Activated CD8-positive, alpha-beta memory T cell treated with anti-CD3 and anti-CD28 coated beads, Interleukin-2, amount 50 U/mL, for 1 hour (primary cell): ENCODE results near the gene WIPF3.
"Not testable (repeated sequence)": the region's sequence is repeated elsewhere in the genome, so short reads cannot be mapped to it uniquely, and the experiment has no call there.

ENCODE experiments used
- DNase-seq: peaks from one replicate; pipeline ENCODE4 v3.0.0-alpha.2; 2020; ENCODE audit errors: extremely low read depth

Gene WIPF3

DNA sequence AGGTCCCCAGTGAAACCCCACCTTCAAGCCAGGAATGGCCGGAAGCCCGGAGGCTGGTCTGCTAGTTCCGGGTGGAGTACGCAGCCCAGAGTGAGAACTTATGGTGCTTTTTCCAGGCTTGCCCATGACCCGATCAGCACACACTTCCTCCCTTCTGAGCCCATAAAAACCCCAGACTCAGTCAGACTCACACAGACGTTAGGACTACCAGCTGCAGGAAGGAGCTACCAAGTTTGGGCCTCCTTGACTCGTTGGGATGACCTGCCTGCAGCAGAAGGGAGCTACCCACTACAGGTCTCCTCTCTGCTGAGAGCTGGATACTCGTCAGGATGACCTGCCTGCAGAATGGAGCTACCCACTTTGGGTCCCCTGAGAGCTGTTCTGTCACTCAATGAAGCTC lies 144.2 kb downstream of the WIPF3 start:
- no peak for DNase-seq

- no peak for DNase-seq
Measured at GRCh38 chr7:29951206-29951605, 144.9 kb downstream of the WIPF3 start.

DNA sequence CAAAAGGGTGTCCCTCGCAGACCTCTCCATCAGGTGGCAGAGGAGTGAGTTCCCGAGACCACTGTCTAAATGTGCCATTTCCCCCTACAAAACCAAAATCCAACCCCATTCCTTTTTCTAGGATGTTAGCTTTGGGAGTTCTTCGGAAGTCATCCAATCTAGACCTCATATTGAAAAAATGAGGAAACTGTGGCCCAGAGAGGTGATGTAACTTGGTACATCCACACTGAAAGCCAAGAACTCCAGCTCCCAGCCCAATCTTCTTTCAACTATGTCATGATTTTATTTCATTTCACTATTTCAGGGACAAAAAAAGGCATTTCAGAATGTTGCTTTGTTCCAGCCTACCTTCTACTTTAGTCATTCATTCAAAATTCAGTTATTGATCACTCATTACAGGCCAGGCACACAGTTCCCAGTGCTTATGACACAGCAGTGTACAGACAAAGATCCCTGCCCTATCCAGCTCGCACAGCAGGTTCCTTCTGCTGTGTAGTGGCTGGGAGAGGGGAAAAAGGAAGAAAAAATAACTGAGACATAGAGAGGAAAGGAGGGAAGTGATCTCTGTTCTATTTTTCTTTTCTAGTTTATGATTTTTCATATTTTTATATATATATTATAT lies 147.5 kb downstream of the WIPF3 start:
- no peak for DNase-seq

GRCh38 chr7:29955075-29955792 lies 148.9 kb downstream of the WIPF3 start:
- no peak for DNase-seq

- DNase-seq, result no peak
Measured at GRCh38 chr7:29955799-29956486, 149.6 kb downstream of the WIPF3 start.

GRCh38 chr7:29956487-29956836 lies 150.2 kb downstream of the WIPF3 start:
- DNase-seq, result no peak

GRCh38 chr7:29957521-29958310 lies 151.4 kb downstream of the WIPF3 start:
- DNase-seq, result no peak

DNA sequence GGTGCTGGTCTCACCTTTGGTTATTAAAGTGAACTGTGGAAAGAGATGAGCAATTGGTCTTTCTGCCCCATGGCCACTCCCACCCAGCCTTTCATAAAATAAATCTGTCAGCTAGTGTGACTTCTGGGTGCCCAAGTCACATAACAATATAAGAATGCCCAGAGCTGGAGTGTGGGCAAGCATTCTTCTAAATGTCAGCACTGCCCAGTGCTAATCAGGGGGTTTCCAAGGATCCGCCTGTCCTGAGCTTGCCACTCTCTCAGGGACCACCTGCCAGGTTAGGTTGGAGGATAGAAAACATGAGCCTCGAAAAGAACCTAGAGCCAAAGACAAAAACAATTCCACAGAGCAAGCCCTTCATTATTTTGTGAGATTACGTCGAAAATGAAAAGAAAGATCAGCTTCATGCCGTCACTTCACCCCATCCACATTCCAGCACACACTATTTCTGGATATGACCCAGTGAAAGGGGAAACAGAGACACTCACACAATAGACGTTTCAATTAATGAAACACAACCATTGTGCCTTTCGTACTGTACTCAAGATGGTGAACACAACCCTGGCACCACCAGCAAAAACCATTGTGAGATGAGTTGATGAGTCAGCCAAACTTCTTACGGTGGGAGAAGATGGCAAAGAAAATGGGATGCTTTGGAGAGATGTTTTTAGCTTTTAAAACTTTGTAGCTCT lies 152.5 kb downstream of the WIPF3 start:
- DNase-seq, result no peak

DNA sequence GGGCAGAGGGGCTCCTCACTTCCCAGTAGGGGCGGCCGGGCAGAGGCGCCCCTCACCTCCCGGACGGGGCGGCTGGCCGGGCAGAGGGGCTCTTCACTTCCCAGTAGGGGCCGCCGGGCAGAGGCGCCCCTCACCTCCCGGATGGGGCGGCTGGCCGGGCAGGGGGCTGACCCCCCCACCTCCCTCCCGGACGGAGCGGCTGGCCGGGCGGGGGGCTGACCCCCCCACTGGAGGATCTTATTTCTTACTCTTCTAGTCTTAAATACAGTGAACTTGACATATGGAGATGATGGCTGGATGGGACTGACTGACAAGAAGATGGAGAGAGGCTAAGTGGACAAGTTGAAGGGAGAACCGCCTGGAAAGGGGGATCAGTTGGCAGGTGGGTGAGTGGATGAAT lies 155.3 kb downstream of the WIPF3 start:
- not testable (repeated sequence) for DNase-seq

- no peak for DNase-seq
Measured at GRCh38 chr7:29962035-29962434, 155.7 kb downstream of the WIPF3 start.

DNA sequence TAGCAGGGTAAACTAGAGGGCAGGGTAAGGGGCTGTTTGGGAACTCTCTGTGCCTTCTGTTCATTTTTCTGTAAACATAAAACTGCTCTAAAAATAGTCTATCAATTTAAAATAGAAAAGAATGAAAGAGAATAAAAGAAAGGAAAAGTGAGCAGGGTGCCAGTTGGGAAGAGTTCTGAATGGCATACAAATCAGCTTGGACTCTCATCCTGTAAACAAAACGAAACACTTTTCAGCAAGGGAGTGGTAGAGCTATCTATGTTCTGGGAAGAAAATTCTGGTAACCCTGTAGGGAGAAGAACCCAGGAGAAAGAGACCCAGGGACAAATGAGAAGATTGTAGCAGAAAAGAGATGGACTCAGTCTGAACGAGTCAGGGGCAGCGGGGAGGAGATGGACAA lies 158.7 kb downstream of the WIPF3 start:
- no peak for DNase-seq
